Measurements from ENCODE around the gene CCDC57.
"Not testable (repeated sequence)": the region's sequence is repeated elsewhere in the genome, so short reads cannot be mapped to it uniquely, and the experiment has no call there.

The CCDC57 gene, protein sequence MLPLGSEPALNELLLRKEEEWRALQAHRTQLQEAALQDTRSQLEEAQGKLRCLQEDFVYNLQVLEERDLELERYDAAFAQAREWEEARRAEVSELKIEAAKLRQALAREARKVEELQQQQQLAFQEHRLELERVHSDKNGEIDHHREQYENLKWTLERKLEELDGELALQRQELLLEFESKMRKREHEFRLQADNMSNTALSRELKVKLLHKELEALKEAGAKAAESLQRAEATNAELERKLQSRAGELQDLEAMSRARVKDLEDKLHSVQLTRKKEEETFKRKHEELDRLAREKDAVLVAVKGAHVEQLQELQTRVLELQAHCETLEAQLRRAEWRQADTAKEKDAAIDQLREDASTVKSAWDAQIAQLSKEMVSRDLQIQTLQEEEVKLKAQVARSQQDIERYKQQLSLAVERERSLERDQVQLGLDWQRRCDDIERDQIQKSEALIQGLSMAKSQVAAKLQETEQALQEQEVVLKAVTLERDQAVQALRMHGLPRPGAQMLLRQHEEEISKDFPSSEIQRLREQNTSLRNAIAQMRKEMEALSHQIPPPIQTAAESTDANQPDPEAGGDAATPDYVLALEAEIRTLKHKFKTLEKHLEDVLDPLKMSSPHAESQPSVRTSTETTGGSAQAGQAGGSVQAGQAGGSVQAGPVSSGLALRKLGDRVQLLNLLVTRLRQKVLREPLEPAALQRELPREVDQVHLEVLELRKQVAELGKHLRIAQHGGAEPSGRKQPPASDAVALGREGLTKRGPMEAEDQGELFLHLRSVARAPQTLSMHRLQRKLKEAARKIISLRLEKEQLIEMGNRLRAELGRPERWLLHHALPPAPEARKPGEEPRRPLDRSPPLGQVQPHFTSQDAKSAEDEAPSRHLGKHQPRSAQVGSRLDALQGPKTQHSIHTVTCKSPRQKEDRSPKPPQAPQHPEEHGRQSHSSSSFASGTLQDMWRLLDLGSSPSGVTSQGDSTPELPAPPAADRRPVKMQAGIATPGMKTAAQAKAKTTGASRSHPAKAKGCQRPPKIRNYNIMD

GRCh38 chr17:82212331-82213250 lies at the start of gene CCDC57:
Gene CCDC57, minus strand, starts transcription at chr17:82212842. Its CDS starts 10,898 bp downstream, at chr17:82201944.
- peak in 2 of 3 donors; percentile 58 to 76 for DNase-seq (ENCODE audit: low read depth in 2 of 3, low spot score in 1 of 3)

DNA sequence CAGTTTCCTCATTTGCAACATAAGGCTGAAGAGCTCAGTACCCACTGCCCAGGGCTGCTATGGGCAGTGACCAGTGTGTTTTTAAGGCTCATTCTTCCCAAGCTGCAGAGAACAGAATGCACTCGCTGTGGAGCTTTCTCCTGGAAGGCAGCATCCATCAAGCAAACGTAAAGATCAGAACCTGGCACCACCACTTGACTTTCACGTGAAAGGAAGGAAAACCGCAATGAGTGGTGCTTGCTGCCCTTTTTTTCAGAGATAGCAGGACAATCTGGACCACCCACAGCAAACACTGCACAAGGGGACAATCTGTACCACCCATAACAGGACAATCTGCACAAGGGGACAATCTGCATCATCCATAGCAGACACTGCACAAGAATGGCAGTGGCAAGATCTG lies 49.7 kb upstream of the CCDC57 start:
- DNase-seq (ENCODE audit: low read depth in 2 of 3, low spot score in 1 of 3), result no peak

DNA sequence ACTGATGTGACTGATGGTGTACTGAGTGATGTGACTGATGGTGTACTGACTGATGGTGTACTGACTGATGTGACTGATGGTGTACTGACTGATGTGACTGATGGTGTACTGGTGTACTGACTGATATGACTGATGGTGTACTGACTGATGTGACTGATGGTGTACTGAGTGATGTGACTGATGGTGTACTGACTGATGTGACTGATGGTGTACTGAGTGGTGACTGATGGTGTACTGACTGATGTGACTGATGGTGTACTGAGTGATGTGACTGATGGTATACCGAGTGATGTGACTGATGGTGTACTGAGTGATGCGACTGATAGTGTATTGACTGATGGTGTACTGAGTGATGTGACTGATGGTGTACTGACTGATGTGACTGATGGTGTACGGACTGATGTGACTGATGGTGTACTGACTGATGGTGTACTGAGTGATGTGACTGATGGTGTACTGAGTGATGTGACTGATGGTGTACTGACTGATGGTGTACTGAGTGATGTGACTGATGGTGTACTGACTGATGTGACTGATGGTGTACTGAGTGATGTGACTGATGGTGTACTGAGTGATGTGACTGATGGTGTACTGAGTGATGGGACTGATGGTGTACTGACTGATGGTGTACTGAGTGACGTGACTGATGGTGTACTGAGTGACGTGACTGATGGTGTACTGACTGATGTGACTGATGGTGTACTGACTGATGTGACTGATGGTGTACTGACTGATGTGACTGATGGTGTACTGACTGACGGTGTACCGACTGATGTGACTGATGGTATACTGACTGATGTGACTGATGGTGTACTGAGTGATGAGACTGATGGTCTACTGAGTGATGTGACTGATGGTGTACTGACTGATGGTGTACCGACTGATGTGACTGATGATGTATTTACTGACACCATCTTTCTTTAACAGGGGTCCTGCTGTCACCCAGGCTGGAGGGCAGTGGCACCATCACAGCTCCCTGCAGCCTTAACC lies 47.6 kb upstream of the CCDC57 start:
- DNase-seq (ENCODE audit: low read depth in 2 of 3, low spot score in 1 of 3), result not testable (repeated sequence)

- DNase-seq (ENCODE audit: low read depth in 2 of 3, low spot score in 1 of 3), result no peak
Measured at GRCh38 chr17:82258555-82258954, 45.9 kb upstream of the CCDC57 start.

DNA sequence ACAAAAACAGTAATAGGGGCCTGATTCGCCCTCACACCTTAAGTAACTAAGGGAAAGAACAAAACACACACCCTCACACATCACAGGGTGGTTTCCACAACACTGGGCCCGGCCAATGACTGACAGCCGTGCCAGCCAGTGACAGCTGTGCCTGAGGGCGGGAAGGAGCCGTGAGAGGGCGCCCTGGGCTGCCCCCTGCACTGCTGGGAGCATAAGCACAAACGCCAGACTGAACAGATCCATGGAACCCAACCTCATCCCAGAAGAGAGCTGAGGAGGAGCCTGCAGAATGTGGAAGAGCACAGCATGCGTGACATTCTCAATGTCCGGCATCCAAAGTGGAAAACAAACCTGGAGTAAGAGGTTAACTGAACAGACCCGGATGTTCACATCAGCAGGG lies 44.8 kb upstream of the CCDC57 start:
- no peak for DNase-seq (ENCODE audit: low read depth in 2 of 3, low spot score in 1 of 3)

DNA sequence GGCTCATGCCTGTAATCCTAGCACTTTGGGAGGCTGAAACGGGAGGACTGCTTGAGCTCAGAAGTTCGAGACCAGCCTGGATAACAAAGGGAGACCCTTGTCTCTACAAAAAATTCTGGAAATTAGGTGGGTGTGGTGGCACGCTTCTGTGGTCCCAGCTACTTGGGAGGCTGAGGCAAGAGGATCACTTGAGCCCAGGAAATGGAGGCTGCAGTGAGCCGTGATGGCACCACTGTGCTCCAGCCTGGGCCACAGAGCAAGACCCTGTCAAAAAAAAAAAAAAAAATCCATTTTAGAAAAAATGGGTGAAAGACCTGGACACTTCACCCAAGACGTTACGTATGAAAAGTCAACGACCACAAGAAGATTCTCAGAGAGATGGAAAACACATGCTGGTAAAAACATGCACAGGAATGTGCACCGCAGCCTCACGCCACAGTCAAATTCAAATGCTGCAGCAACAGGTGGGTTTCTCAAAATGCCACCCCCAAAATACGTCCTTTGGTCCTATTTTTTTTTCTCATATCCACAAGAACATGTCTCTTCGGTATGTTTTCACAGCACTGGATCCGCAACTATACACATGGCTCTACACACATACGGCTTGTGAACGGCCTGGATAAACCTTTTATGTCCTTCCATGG lies 43.7 kb upstream of the CCDC57 start:
- DNase-seq (ENCODE audit: low read depth in 2 of 3, low spot score in 1 of 3), result no peak

DNA sequence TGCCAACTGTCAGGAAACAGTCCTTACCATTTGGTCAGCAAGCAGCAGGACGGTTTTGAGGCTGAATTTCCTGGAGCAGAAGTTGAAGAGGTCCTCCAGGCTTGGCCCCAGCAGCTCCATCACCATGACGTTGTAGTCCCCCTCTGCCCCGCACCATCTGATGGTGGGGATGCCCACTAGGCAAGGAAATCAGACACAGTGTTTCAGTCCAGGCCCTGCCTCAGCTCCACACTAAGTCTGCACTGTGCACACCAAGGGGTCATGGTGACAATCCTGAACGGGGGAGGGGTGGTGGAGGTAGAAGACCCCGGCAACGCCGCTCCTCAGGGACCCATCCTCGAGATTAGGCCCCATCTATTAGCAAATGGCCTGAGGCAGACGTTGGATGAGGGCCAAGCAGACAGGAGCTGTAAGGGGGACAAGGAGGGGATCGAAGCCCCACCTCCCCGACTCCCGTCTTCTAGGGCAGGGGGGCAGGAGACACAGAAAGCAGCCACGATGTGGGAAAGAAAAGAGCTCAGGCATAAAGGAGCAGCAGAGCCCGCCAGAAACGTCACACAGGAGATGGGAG lies 42.8 kb upstream of the CCDC57 start:
- DNase-seq (ENCODE audit: low read depth in 2 of 3, low spot score in 1 of 3), result no peak

DNA sequence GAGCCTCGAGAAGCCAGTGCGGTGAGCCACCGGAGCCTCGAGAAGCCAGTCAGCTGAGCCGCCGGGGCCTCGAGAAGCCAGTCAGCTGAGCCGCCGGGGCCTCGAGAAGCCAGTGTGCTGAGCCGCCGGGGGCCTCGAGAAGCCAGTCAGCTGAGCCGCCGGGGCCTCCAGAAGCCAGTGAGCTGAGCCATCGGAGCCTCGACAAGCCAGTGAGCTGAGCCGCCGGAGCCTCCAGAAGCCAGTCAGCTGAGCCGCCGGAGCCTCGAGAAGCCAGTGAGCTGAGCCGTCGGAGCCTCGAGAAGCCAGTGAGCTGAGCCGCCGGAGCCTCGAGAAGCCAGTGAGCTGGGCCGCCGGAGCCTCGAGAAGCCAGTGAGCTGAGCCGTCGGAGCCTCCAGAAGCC lies 42.1 kb upstream of the CCDC57 start:
- not testable (repeated sequence) for DNase-seq (ENCODE audit: low read depth in 2 of 3, low spot score in 1 of 3)

DNA sequence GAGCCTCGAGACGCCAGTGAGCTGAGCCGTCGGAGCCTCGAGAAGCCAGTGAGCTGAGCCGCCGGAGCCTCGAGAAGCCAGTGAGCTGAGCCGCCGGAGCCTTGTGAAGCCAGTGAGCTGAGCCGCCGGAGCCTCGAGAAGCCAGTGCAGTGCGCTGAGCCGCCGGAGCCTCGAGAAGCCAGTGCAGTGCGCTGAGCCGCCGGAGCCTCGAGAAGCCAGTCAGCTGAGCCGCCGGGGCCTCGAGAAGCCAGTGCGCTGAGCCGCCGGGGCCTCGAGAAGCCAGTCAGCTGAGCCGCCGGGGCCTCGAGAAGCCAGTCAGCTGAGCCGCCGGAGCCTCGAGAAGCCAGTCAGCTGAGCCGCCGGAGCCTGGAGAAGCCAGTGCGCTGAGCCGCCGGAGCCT lies 41.5 kb upstream of the CCDC57 start:
- DNase-seq (ENCODE audit: low read depth in 2 of 3, low spot score in 1 of 3), result not testable (repeated sequence)

DNA sequence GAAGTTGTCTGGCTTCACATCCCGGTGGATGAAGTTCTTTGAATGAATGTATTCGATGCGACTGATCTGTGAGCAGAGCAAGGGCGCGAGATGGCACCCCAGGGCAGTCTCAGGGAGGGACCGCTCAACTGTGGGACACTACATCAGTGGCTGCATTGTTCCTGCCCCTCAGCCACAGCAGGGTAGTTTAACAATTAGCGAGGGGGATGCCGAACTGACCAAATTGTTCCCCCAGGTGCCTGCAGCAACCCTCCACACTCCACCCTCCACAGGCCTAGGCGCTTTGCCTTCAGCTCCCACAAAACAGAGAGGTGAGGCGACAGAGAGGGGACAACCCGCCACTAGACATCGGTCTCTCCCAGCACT lies 40.5 kb upstream of the CCDC57 start:
- no peak for DNase-seq (ENCODE audit: low read depth in 2 of 3, low spot score in 1 of 3)

- no peak for DNase-seq (ENCODE audit: low read depth in 2 of 3, low spot score in 1 of 3)
Measured at GRCh38 chr17:82252511-82253178, 40.0 kb upstream of the CCDC57 start.

DNA sequence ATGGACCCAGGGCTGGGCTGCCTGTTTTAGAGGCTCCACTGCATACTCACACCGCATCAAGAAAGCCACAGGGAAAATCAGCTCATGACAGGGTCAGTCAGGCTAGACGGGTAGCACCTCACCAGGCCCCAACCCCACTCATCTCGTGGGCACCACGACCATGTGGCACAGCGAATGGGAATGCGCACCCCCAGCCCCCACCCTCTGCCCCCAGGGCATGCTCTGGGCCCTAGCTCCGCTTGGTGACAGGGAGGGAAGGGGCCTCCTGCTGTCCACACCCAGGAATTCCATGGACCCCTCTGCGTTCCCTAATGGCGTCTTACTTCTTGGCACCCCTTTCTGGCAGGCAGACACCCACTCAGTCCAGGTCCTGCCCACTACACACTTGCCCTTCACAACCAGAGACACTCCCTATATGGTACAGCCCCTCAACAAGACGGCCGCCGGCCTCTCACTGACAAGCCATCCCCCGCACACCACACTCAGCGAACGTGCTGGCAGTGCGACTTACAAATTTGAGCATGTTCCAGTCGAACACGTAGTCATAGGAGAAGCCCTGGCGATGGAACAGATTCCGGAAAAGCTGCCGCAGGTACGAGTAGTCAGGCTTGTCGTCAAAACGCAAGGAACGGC lies 38.3 kb upstream of the CCDC57 start:
- no peak for DNase-seq (ENCODE audit: low read depth in 2 of 3, low spot score in 1 of 3)

- DNase-seq (ENCODE audit: low read depth in 2 of 3, low spot score in 1 of 3), result no peak
Measured at GRCh38 chr17:82249896-82250581, 37.4 kb upstream of the CCDC57 start.

GRCh38 chr17:82248815-82249674 lies 36.4 kb upstream of the CCDC57 start:
- no peak for DNase-seq (ENCODE audit: low read depth in 2 of 3, low spot score in 1 of 3)

DNA sequence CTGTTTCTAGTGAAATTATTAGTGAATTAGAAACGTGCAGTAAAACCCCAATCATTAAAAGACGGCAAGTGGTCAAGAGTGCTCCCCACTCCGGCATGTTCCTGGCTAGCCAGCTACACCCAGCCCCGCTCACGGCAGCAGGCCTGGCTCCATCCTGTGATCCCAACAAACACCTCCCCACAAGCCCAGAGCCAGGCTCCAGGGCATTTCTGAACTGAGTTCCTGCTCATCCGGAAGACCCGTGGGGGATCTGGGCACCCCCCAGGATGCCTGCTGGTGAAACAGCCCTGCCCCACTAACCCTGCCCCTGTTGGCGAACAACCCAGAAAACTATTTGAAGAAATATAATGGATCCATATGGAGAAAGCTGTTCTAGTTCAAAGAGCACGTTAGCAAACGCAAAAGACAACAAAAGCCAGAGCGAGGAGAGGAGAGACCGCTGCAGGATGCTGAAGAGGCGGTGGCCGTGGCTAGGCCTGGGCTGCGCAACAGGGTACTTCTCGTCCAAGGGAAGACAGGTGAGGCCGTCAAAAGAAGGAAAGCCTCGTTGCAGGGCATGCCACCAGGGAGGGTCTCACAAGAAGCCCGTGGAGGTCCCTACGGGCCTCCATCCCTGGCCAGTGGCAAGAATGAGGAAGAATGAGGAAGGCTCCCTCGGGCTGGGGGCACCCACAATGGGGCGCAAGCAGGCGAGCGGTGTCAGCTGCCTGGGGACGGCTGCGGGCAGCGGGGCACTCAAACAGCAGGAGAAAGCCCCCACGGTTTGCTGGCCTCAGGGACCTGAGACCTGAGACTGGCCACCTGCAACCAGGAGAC lies 35.4 kb upstream of the CCDC57 start:
- no peak for DNase-seq (ENCODE audit: low read depth in 2 of 3, low spot score in 1 of 3)
